MM.1S (cell line): ENCODE data around the gene COL6A3.

Experiments used
- EZH2 ChIP-seq: fragments of 300-600 bp; sonication (generic); optimal IDR thresholded peaks from 2 replicates; pipeline ENCODE3; 2017; ENCODE audit warnings: low read depth, mild to moderate bottlenecking, antibody characterized with exemption, low read length, mixed read lengths
- TF ChIP-seq, protein P1 (sequence below): fragments of 300-600 bp; sonication (generic); IDR thresholded peaks from 2 replicates; pipeline ENCODE4 v1.5.1; 2016; ENCODE audit warnings: antibody characterized with exemption, low read length, mixed read lengths

GRCh38 chr2:237453671-237454070, 39.7 kb upstream of the COL6A3 start:
- TF ChIP-seq, protein P1, sequence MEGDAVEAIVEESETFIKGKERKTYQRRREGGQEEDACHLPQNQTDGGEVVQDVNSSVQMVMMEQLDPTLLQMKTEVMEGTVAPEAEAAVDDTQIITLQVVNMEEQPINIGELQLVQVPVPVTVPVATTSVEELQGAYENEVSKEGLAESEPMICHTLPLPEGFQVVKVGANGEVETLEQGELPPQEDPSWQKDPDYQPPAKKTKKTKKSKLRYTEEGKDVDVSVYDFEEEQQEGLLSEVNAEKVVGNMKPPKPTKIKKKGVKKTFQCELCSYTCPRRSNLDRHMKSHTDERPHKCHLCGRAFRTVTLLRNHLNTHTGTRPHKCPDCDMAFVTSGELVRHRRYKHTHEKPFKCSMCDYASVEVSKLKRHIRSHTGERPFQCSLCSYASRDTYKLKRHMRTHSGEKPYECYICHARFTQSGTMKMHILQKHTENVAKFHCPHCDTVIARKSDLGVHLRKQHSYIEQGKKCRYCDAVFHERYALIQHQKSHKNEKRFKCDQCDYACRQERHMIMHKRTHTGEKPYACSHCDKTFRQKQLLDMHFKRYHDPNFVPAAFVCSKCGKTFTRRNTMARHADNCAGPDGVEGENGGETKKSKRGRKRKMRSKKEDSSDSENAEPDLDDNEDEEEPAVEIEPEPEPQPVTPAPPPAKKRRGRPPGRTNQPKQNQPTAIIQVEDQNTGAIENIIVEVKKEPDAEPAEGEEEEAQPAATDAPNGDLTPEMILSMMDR = no peak
- TF ChIP-seq EZH2 = no peak
